Measurements from ENCODE around the gene TNFRSF19.

Gene TNFRSF19

GRCh38 chr13:23701636-23702035 lies 131.4 kb downstream of the TNFRSF19 start:
- ChIA-PET POLR2A (no interaction called here), CTCF (no interaction called here)
- no peak for DNase-seq (ENCODE audit: extremely low spot score)
- TF ChIP-seq BHLHE40 (IDR thresholded peaks at IDR 0.05; ENCODE audit: borderline replicate concordance) (no peak), HDGF (IDR thresholded peaks at IDR 0.05; ENCODE audit: borderline replicate concordance) (no peak), ARNT (IDR thresholded peaks at IDR 0.05) (no peak), SP1 (IDR thresholded peaks at IDR 0.05) (no peak), ZNF384 (IDR thresholded peaks at IDR 0.05) (no peak), L3MBTL2 (conservative IDR thresholded peaks at IDR 0.05) (no peak), LEF1 (IDR thresholded peaks at IDR 0.05; ENCODE audit: borderline replicate concordance) (no peak), NFRKB (IDR thresholded peaks at IDR 0.05) (no peak)

DNA sequence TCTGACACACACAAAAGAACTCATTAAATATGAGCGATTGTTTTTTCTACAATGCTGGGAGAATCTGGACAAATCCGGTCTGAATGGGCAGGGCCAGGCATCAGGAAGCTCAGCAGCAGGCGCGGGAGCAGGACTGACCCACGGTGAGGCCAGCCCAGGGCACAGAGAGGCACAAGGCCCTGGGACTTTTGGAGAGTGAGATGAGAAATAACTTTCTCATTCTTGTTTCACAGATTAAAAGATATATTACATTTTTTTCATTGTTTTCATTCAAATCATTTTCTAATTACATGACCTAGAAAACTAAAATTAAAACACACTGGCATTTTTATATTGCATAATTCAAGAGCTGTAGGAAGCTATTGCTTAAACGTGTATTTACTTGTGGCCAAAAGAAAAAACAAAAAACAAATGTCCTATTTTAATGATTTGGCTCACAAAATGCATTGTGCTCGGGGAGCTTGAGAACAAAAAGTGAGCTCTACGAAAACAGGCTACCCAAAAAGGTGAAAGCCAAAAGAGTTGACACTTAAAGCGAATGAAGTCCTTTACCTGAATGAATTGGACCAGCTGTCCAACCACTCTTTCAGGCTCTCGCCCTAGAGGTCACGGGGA lies 133.1 kb downstream of the TNFRSF19 start:
- no peak for DNase-seq (ENCODE audit: extremely low spot score)
- ChIA-PET CTCF (no interaction called here), POLR2A (interaction anchor here (0.7 kb wide), 1 partner anchor 839 kb away, joined by 5 read pairs; no protein-coding TSS in a partner anchor)
- TF ChIP-seq ZNF384 (IDR thresholded peaks at IDR 0.05) (no peak), CTBP1 (IDR thresholded peaks at IDR 0.05; ENCODE audit: borderline replicate concordance) (no peak), TARDBP (IDR thresholded peaks at IDR 0.05) (no peak), L3MBTL2 (conservative IDR thresholded peaks at IDR 0.05) (no peak), ARNT (IDR thresholded peaks at IDR 0.05) (no peak), SUZ12 (IDR thresholded peaks at IDR 0.05) (no peak), LEF1 (IDR thresholded peaks at IDR 0.05; ENCODE audit: borderline replicate concordance) (no peak), HDGF (IDR thresholded peaks at IDR 0.05; ENCODE audit: borderline replicate concordance) (no peak), SP1 (IDR thresholded peaks at IDR 0.05) (no peak), BHLHE40 (IDR thresholded peaks at IDR 0.05; ENCODE audit: borderline replicate concordance) (no peak)

GRCh38 chr13:23705583-23705982 lies 135.4 kb downstream of the TNFRSF19 start:
- ChIA-PET CTCF (no interaction called here), POLR2A (no interaction called here)
- DNase-seq (ENCODE audit: extremely low spot score), result no peak
- no peak for TF ChIP-seq SP1 (IDR thresholded peaks at IDR 0.05)
- TF ChIP-seq FOXM1 (IDR thresholded peaks at IDR 0.05; ENCODE audit: borderline replicate concordance), result no peak
- TF ChIP-seq ARNT (IDR thresholded peaks at IDR 0.05), result no peak
- no peak for TF ChIP-seq FOXK2 (IDR thresholded peaks at IDR 0.05)
- no peak for TF ChIP-seq NFRKB (IDR thresholded peaks at IDR 0.05)
- no peak for TF ChIP-seq BHLHE40 (IDR thresholded peaks at IDR 0.05; ENCODE audit: borderline replicate concordance)
- TF ChIP-seq, protein P1, sequence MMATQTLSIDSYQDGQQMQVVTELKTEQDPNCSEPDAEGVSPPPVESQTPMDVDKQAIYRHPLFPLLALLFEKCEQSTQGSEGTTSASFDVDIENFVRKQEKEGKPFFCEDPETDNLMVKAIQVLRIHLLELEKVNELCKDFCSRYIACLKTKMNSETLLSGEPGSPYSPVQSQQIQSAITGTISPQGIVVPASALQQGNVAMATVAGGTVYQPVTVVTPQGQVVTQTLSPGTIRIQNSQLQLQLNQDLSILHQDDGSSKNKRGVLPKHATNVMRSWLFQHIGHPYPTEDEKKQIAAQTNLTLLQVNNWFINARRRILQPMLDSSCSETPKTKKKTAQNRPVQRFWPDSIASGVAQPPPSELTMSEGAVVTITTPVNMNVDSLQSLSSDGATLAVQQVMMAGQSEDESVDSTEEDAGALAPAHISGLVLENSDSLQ (IDR thresholded peaks at IDR 0.05), result no peak
- no peak for TF ChIP-seq TARDBP (IDR thresholded peaks at IDR 0.05)
- no peak for TF ChIP-seq L3MBTL2 (conservative IDR thresholded peaks at IDR 0.05)
- no peak for TF ChIP-seq FOXA1 (IDR thresholded peaks at IDR 0.05)
- no peak for TF ChIP-seq ELF4 (IDR thresholded peaks at IDR 0.05)
- TF ChIP-seq HDGF (IDR thresholded peaks at IDR 0.05; ENCODE audit: borderline replicate concordance), result no peak
- no peak for TF ChIP-seq CTBP1 (IDR thresholded peaks at IDR 0.05; ENCODE audit: borderline replicate concordance)
- TF ChIP-seq LEF1 (IDR thresholded peaks at IDR 0.05; ENCODE audit: borderline replicate concordance), result no peak
- no peak for TF ChIP-seq SUZ12 (IDR thresholded peaks at IDR 0.05)
- TF ChIP-seq ZNF384 (IDR thresholded peaks at IDR 0.05), result no peak

GRCh38 chr13:23707674-23708073 lies 137.5 kb downstream of the TNFRSF19 start:
- DNase-seq (ENCODE audit: extremely low spot score), result no peak
- POLR2A ChIA-PET, result interaction anchor here (1.3 kb wide), 1 partner anchor 136 kb away, joined by 3 read pairs; no protein-coding TSS in a partner anchor
- CTCF ChIA-PET, result interaction anchor here (0.6 to 1.1 kb wide), 4 partner anchors 13 to 549 kb away, joined by 3 to 5 read pairs (median 4); no protein-coding TSS in a partner anchor
- TF ChIP-seq CTBP1 (IDR thresholded peaks at IDR 0.05; ENCODE audit: borderline replicate concordance), result no peak
- TF ChIP-seq, protein P1 (IDR thresholded peaks at IDR 0.05), result no peak
- TF ChIP-seq FOXK2 (IDR thresholded peaks at IDR 0.05), result no peak
- TF ChIP-seq BHLHE40 (IDR thresholded peaks at IDR 0.05; ENCODE audit: borderline replicate concordance), result no peak
- no peak for TF ChIP-seq HDGF (IDR thresholded peaks at IDR 0.05; ENCODE audit: borderline replicate concordance)
- TF ChIP-seq FOXA1 (IDR thresholded peaks at IDR 0.05), result no peak
- no peak for TF ChIP-seq ZNF384 (IDR thresholded peaks at IDR 0.05)
- no peak for TF ChIP-seq ARNT (IDR thresholded peaks at IDR 0.05)
- no peak for TF ChIP-seq LEF1 (IDR thresholded peaks at IDR 0.05; ENCODE audit: borderline replicate concordance)
- no peak for TF ChIP-seq NFRKB (IDR thresholded peaks at IDR 0.05)
- no peak for TF ChIP-seq TARDBP (IDR thresholded peaks at IDR 0.05)
- TF ChIP-seq SUZ12 (IDR thresholded peaks at IDR 0.05), result no peak
- TF ChIP-seq SP1 (IDR thresholded peaks at IDR 0.05), result no peak
- no peak for TF ChIP-seq FOXM1 (IDR thresholded peaks at IDR 0.05; ENCODE audit: borderline replicate concordance)
- TF ChIP-seq L3MBTL2 (conservative IDR thresholded peaks at IDR 0.05), result no peak
- TF ChIP-seq ELF4 (IDR thresholded peaks at IDR 0.05), result no peak

- no peak for DNase-seq (ENCODE audit: extremely low spot score)
- CTCF ChIA-PET, result interaction anchor here (1.1 kb wide), 1 partner anchor 9 kb away, joined by 3 read pairs; no protein-coding TSS in a partner anchor
- TF ChIP-seq NFRKB (IDR thresholded peaks at IDR 0.05) (no peak), FOXA1 (IDR thresholded peaks at IDR 0.05) (no peak), ARNT (IDR thresholded peaks at IDR 0.05) (no peak), TARDBP (IDR thresholded peaks at IDR 0.05) (no peak), HDGF (IDR thresholded peaks at IDR 0.05; ENCODE audit: borderline replicate concordance) (no peak), SP1 (IDR thresholded peaks at IDR 0.05) (no peak), LEF1 (IDR thresholded peaks at IDR 0.05; ENCODE audit: borderline replicate concordance) (no peak), ZNF384 (IDR thresholded peaks at IDR 0.05) (no peak), SUZ12 (IDR thresholded peaks at IDR 0.05) (no peak), BHLHE40 (IDR thresholded peaks at IDR 0.05; ENCODE audit: borderline replicate concordance) (no peak), FOXM1 (IDR thresholded peaks at IDR 0.05; ENCODE audit: borderline replicate concordance) (no peak), FOXK2 (IDR thresholded peaks at IDR 0.05) (no peak), L3MBTL2 (conservative IDR thresholded peaks at IDR 0.05) (no peak), ELF4 (IDR thresholded peaks at IDR 0.05) (no peak), CTBP1 (IDR thresholded peaks at IDR 0.05; ENCODE audit: borderline replicate concordance) (no peak)
- TF ChIP-seq, protein P1 (IDR thresholded peaks at IDR 0.05), result no peak
- POLR2A ChIA-PET, result no interaction called here
These were observed 139.3 kb downstream of the TNFRSF19 start for GRCh38 chr13:23709536-23709935.
